GM10266 (cell line): ENCODE data around the gene RBBP4.
"Not testable (repeated sequence)": the region's sequence is repeated elsewhere in the genome, so short reads cannot be mapped to it uniquely, and the experiment has no call there.

Experiments used
- DNase-seq: peaks from one replicate; pipeline ENCODE4 v3.0.0; 2012; ENCODE audit errors: extremely low spot score
- TF ChIP-seq, protein P1 (sequence below): IDR thresholded peaks from 2 replicates; pipeline ENCODE4 v1.5.1; 2012; ENCODE audit warnings: mild to moderate bottlenecking, low read depth; ENCODE audit not compliant: control insufficient read depth, insufficient read depth; ENCODE audit errors: missing control alignments

RBBP4 gene

GRCh38 chr1:32684167-32684811 lies 33.3 kb downstream of the RBBP4 start:
- no peak for DNase-seq
- TF ChIP-seq, protein P1, sequence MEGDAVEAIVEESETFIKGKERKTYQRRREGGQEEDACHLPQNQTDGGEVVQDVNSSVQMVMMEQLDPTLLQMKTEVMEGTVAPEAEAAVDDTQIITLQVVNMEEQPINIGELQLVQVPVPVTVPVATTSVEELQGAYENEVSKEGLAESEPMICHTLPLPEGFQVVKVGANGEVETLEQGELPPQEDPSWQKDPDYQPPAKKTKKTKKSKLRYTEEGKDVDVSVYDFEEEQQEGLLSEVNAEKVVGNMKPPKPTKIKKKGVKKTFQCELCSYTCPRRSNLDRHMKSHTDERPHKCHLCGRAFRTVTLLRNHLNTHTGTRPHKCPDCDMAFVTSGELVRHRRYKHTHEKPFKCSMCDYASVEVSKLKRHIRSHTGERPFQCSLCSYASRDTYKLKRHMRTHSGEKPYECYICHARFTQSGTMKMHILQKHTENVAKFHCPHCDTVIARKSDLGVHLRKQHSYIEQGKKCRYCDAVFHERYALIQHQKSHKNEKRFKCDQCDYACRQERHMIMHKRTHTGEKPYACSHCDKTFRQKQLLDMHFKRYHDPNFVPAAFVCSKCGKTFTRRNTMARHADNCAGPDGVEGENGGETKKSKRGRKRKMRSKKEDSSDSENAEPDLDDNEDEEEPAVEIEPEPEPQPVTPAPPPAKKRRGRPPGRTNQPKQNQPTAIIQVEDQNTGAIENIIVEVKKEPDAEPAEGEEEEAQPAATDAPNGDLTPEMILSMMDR, result no peak

DNA sequence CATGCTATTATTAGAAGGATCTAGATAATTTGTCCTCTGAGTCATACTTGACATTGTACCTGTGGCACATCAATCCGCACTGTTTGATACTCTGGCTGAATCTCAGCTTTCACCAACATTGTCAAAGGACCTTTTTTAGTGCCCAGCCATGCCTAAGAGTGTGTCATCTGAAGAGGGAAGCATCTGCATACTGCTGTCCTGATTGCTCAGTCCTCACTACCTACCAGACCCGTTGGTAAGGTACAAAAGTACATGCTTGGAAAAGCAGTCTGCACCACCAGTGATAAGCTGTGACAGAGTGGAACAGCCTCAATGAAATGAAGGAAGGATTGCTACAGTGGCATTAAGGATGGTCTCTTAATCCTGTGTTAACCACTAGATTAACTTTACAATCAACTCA lies 34.5 kb downstream of the RBBP4 start:
- TF ChIP-seq, protein P1, result no peak
- DNase-seq, result no peak

GRCh38 chr1:32686387-32686786 lies 35.4 kb downstream of the RBBP4 start:
- DNase-seq, result no peak
- TF ChIP-seq, protein P1, result no peak

DNA sequence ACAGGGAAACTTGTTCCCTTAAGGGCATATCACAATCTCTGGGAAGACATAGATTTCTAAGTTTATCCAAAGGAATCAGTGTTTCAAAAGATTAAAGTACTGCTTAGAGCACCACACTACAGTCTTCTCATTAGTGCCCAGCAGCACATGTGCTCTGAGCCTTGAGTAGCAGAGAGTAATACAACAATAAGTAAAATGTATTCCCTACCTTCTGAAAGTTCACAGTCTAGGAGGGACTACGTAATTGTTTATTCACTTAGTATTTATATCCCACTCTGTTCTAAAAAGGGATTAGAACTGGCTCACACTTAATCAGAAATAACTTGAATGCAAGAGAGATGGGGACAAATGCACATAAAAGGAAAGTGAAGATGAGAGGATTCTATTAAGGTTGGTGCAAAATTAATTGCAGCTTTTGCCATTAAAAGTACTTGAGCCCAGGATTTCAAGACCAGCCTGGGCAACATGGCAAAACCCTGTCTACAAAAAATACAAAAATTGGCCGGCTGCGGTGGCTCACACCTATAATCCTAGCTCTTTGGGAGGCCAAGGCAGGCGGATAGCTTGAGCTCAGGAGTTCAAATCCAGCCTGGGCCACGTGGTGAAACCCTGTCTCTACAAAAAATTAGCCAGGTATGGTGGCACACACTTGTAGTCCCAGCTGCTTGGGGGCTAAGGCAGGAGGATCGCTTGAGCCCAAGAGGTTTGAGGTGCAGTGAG lies 42.6 kb downstream of the RBBP4 start:
- TF ChIP-seq, protein P1, result no peak
- no peak for DNase-seq

GRCh38 chr1:32695098-32695904 lies 44.3 kb downstream of the RBBP4 start:
- TF ChIP-seq, protein P1, result no peak
- no peak for DNase-seq

- TF ChIP-seq, protein P1, result no peak
- no peak for DNase-seq
These were observed 45.0 kb downstream of the RBBP4 start for GRCh38 chr1:32696041-32696440.

GRCh38 chr1:32696996-32697395 lies 46.0 kb downstream of the RBBP4 start:
- not testable (repeated sequence) for DNase-seq
